ENCODE measurements around the gene MTFMT.
A peak's percentile ranks its signal among the peaks of the same experiment; 100 is the strongest.
"Not testable (repeated sequence)": the region's sequence is repeated elsewhere in the genome, so short reads cannot be mapped to it uniquely, and the experiment has no call there.

MTFMT gene

DNA sequence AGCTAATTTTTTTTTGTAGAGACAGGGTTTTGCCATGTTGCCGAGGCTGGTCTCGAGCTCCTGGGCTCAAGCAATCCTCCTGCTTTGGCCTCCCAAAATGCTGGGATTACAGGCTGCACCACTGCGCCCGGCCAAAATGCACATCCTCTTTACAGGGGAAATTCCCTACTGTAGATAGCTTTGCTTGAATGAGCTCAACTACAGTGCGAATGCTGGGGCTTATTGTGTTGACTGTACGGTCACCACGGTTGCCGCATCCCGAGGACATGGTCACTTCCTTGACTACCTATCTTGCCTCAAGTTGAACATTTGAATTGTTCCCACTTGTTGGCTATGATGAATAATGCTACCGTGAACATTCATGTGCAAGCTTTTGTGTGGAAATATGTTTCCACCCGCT is 5.3 kb upstream of the MTFMT start:
- DNase-seq = no peak

DNA sequence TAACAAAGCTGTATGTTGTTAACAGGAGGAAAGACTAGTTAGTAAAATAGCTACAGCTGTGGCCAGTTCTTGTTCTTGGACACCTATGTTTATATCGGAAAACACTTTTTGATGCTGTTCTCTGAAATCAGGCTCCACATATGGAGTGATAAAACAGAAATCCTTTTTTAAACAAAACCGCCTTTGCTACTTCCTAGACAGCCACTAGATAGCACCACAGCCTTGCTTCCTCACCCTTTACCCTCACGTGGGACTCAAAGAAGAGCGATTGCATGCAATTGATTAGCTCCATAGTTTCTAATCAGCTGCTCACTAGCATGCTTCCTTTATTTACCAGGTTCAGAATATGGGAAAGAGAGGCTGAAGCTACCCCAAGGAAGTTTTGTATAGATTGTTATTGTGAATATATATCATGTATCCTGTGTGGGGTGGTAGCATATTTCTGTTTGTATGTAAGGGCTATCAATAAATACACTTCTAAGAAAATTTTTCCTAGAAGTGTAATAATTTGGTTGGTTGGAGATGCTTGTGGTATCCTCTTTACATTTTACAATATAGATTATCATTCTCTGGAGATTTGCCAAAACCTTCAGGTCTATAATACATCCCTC is 4.3 kb upstream of the MTFMT start:
- peak; percentile 21 for DNase-seq

DNA sequence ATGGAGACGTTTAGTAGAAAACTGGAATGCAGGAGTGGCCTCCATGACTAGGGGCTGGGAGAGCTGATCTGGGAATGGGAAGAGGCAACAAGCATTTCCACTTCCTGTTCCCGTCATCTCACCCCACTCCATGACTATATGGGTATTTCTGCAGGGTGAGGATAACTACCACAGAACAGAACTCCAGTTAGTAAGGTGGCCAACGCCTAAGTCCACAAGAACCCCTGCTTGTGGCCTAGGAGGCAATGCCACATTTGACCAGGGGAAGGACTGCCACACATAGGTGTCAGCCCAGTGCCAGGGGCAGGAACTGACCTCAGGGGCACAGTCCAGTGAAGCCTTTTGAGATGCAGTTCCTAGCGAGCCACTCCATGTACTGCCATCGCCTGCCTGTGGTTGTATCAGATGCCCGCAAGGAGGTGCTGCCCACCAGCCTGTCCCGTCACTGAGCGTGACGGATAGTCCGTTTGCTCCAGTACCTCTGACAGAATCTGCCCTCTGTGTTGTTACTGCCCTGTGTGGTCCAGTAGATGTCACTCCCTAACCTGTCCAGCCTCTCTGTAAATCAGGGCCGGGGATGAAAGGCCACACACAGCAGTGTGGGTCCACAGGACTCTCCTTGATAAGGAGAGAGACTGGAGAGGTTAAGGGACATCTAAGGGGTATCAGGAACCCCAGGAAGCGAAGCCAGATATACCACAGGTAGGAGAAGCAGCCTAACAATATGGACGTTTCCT is 3.5 kb upstream of the MTFMT start:
- DNase-seq = peak; percentile 52

DNA sequence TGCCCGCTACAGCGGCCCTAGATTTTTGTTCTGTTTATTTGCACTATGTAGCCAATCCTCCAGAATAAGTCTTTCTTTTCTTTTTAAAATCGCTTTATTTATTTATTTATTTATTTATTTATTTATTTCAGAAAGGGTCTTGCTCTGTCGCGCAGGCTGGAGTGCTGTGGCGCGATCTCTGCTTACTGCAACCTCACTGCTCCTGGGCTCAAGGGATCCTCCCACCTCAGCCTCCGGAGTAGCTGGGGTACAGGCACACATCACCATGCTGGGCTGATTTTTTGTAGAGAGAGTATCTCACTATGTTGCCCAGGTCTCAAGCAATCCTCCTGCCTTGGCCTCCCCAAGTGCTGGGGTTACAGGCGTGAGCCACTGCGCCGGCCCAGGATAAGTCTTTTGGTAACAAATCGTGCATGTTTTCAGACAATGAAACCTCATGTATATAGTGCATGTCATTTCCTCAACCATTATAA is 333 bp upstream of the MTFMT start:
- DNase-seq = no peak

GRCh38 chr15:65028338-65028737 is 1.1 kb downstream of the MTFMT start:
- no peak for DNase-seq

- DNase-seq = no peak
These were observed 1.8 kb downstream of the MTFMT start for GRCh38 chr15:65027593-65027992.

- DNase-seq = no peak
These were observed 2.7 kb downstream of the MTFMT start for GRCh38 chr15:65026756-65027155.

DNA sequence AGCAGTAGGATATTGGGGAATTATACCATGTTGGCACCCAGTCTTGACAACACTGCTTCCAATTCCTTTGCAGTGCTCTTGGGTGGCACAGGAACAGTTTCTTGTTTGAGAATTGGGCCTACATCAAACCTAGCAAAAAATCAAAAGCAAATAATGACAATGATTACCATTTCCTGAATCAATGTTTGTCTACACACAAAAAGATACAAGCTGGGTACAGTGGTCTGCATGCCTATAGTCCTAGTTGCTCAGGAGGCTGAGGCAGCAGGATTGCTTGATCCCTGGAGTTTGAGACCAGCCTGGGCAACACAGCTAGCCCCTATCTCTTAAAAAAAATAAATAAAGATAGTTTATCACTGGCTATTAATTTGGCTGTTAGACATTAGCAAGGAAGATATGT is 8.0 kb downstream of the MTFMT start:
- DNase-seq = no peak

- no peak for DNase-seq
These were observed 9.0 kb downstream of the MTFMT start for GRCh38 chr15:65020419-65020818.

DNA sequence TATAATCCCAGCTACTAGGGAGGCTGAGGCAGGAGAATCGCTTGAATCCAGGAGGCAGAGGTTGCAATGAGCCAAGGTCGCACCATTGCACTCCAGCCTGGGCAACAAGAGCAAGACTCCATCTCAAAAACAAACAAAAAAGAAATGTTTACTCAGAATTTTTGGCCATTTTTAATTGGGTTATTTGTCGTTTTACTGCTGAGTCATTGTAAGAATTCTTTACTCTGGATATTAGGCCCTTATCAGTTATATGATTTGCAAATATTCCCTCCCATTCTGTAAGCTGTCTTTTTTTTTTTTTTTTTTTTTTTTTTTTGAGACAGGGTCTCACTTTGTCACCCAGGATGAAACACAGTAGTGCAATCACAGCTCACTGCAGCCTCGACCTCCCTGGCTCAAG is 18.2 kb downstream of the MTFMT start:
- not testable (repeated sequence) for DNase-seq

DNA sequence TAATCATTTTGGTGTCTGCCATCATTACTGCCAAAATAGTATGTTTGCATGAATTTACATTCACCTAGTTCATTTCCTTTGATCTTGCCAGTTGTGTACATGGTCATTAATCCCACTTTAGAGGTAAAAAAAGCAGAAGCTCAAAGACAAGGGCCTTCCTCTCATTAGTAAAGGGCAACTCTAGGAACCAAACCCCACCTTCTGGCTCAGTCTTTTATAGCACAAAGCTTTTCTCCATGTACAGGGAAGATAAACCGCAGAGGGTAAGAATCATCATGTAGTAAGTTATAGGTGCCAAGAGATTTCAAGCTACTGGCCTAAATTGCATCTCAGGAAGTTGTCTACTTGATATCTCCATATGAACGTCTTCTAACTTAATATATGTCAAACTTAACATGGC is 20.5 kb downstream of the MTFMT start:
- DNase-seq = no peak

- no peak for DNase-seq
These were observed 22.6 kb downstream of the MTFMT start for GRCh38 chr15:65006876-65007275.

GRCh38 chr15:65004993-65005392 is 24.4 kb downstream of the MTFMT start:
- no peak for DNase-seq

- DNase-seq = no peak
These were observed 31.6 kb downstream of the MTFMT start for GRCh38 chr15:64997745-64998375.

GRCh38 chr15:64997066-64997465 is 32.4 kb downstream of the MTFMT start:
- DNase-seq = no peak

GRCh38 chr15:64993290-64993689 is 36.1 kb downstream of the MTFMT start:
- DNase-seq = no peak

DNA sequence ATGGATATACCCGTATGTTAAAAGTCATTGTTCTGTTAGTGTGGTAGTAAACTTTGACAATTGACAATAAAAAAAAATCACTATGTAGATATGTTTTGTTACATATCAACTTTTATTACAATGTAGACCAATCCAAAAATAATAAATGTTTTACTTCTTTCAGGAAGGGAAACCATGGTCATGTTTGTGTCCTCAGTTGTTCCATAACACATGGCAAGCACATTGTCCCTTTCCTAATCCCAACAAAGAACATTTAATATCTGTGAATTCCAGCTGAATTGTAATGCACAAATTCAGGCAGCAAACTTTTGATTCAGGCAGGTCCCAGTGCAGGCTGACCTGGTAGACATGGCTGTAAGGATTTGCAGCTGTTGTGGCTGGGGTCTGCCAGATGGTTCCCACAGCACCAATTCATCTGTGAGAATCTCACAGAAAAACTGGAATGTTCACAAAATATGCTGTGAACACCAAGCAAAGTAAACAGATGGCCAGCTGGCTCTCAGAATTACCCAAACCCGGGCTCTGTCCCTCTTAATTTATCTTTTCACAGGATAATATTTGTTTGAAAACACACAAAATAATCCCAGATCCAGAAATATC is 37.8 kb downstream of the MTFMT start:
- DNase-seq = no peak

DNA sequence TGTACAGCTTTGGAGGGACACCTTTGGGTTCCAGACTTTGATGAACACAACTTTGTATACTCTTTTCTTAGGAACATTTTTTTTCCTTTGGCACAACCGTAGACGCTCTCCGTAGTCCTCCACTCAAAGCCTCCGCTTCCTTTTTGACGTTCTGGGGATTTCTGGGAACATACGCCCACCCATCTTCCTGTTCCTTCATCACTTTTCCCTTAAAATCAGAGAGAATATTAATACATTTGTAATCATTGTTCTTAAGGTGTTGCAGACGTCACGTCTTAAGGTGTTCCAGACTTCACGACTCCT is 39.3 kb downstream of the MTFMT start:
- DNase-seq = no peak

DNA sequence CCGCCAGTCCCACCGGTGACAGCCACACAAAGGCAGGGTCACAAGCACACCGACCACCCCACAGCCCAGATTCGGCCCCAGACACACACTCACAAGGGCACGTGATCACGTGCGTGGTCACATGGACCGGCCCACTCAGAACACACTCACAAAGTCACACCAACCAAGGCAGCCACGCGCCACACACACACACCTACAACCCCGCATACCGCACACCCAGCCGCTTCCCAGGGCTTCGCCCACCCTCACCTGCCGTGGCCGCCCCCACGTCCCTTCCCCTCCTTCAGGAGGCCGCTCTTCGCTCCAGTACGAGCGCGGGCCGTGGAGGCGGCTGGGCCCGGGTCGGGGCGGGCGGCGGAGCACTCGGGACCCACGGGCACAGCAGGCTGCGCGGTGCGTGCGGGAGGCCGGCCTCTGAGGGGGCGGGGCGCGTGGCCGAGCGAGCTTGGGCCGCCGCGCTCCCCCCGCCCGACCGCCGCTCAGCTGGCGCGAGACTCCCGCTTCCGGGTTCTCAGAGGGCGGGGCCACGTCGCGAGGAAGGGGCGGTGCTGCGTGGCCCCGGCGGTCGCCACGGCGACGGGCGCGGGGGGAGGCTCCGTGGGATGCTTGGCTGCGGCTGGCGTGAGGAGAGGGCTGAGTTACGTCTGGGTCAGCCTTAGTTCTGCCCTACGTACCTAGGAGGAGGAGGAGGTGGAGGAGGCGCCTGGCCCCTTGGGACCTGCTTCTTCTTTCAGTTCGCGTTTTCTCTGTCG is 39.8 kb downstream of the MTFMT start, which contains the start of gene SPG21:
Gene SPG21 (minus strand): TSS at position 499 of the 752 bp plus-strand sequence. CDS start 6,345 bp downstream, outside the sequence.
- peak; percentile 94 for DNase-seq

- no peak for DNase-seq
These were observed 42.3 kb downstream of the MTFMT start for GRCh38 chr15:64987136-64987535.

DNA sequence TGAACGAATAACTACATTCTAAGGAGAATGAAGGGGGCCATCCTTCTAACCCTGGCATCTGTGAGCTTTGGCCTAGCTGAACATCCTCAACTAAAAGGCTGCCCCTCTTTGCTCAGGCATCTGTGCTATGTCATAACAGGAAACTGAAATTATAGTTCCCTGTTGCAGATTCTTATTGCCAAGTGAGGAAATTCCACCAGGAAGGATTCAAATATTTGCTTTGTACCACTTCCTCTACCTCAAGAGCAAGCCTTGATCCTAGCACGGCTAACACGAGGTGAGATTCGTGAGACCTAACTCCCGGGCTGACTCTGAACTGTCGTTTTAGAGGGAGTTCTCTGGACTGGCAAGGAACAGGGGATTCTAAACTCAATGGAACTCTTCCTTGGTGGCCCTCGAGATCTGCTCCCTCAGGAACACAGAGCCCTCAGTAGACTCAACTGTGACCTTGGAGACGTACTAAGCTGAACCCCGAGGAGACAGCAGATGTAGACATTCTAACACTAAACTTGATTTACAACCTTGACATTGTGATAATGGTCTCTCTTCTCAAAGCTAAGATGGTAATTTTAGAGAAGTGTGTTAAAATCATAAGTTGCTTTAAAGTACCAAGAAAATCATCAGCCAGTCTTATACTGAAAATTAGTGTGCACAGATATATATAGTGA is 43.9 kb downstream of the MTFMT start:
- no peak for DNase-seq

- DNase-seq = no peak
These were observed 47.0 kb downstream of the MTFMT start for GRCh38 chr15:64982472-64982871.

All from stimulated activated CD4-positive, alpha-beta T cell treated with anti-CD3 and anti-CD28 coated beads, Interleukin-15, amount 100 ng/mL, for 24 hours (primary cell).